ENCODE data around the gene RMI1.
"Not testable (repeated sequence)": the region's sequence is repeated elsewhere in the genome, so short reads cannot be mapped to it uniquely, and the experiment has no call there.

Gene RMI1

GRCh38 chr9:84003246-84003645 is 22.6 kb downstream of the RMI1 start:
- DNase-seq (ENCODE audit: low read depth in 2 of 2): no peak

GRCh38 chr9:84007662-84008061 is 27.1 kb downstream of the RMI1 start:
- DNase-seq (ENCODE audit: low read depth in 2 of 2): no peak

GRCh38 chr9:84024041-84024575 is 43.5 kb downstream of the RMI1 start:
- DNase-seq (ENCODE audit: low read depth in 2 of 2): peak in 1 of 2 experiments; percentile 4

- no peak for DNase-seq (ENCODE audit: low read depth in 2 of 2)
Measured at GRCh38 chr9:84027201-84027600, 46.6 kb downstream of the RMI1 start.

- no peak for DNase-seq (ENCODE audit: low read depth in 2 of 2)
Measured at GRCh38 chr9:84031534-84031933, 50.9 kb downstream of the RMI1 start.

- not testable (repeated sequence) for DNase-seq (ENCODE audit: low read depth in 2 of 2)
Measured at GRCh38 chr9:84041857-84042256, 61.3 kb downstream of the RMI1 start.

GRCh38 chr9:84045481-84046097 is 65.0 kb downstream of the RMI1 start:
- DNase-seq (ENCODE audit: low read depth in 2 of 2): no peak

All from fibroblast of skin of left biceps (primary cell).